ENCODE data around the gene SLC66A1. TPM values are rescaled to one million over a fixed set of nuclear protein-coding genes. Genes with fewer than 3 reads are reported as not detected.

Gene SLC66A1
- total RNA-seq, 2 donors from 2014 or later, result 7.4 to 8.2 TPM

- no peak for DNase-seq (ENCODE audit: low spot score)
- intact Hi-C loops (cut with DNase I), result no loop called here
Measured at GRCh38 chr1:19321071-19321470, 8.9 kb downstream of the SLC66A1 start.

GRCh38 chr1:19322481-19322880 is 10.4 kb downstream of the SLC66A1 start:
- intact Hi-C loops (cut with DNase I), result no loop called here
- DNase-seq (ENCODE audit: low spot score), result no peak

- DNase-seq (ENCODE audit: low spot score), result no peak
- intact Hi-C loops (cut with DNase I), result no loop called here
Measured at GRCh38 chr1:19323987-19324664, 12.0 kb downstream of the SLC66A1 start.

- intact Hi-C loops (cut with DNase I), result no loop called here
Measured at GRCh38 chr1:19324665-19324990, 12.5 kb downstream of the SLC66A1 start.

GRCh38 chr1:19325368-19325957 is 13.3 kb downstream of the SLC66A1 start:
- DNase-seq (ENCODE audit: low spot score), result no peak
- intact Hi-C loops (cut with DNase I), result no loop called here

More at GRCh38 chr1:19324665-19324990, 12.5 kb downstream of the SLC66A1 start:
- no peak for DNase-seq (ENCODE audit: low spot score)

DNA sequence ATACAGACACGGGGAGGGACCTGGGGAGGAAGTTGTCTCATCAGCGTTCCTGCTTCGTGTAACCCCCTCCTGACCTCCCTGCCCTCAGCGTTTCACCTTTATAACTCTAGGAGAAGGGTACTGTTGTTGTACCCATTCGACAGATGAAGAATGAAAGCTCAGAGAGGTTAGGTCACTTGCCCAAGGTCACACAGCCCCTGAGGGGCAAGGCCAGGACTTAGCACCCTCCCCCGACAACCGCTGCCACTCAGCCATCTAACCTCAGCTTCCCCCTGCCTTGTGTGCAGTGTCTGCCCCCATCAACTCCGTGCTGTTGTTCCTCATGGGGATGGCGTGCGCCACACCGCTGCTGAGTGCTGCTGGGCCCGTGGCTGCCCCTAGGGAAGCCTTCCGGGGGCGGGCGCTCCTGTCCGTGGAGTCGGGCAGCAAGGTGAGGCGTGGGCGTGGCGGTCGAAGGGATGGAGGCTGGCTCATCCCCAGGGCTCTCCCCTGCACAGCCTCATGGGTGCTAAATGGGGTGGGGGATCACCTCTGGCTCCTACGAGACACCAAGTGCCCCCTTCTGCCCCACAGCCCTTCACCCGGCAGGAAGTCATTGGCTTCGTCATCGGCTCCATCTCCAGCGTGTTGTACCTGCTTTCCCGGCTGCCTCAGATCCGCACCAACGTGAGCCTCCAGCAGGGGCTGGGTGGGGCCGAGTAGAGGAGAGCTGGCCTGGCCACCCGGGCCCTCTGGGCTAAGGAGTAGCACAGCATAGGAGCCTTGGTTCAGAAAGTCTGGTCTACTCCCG is 14.0 kb downstream of the SLC66A1 start:
- DNase-seq (ENCODE audit: low spot score), result no peak
- intact Hi-C loops (cut with DNase I), result no loop called here

DNA sequence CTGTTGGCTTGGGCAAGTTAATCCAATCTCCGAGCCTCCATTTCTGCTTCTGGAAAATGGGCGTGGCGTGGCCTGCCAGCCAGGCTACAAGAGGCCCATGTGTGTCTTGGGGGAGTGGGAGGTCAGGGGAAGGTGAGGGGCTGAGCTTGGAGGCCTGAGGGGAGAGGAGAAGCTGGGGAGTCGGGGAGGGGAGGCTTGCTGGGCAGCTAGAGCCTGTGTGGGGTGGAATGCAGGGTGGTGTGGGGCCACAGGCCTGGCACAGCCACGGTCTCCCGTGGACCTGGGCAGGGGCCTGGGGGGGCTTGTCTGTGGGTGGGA is 14.6 kb downstream of the SLC66A1 start:
- DNase-seq (ENCODE audit: low spot score), result no peak
- intact Hi-C loops (cut with DNase I), result no loop called here

- intact Hi-C loops (cut with DNase I), result no loop called here
- DNase-seq (ENCODE audit: low spot score), result no peak
Measured at GRCh38 chr1:19327301-19327700, 15.2 kb downstream of the SLC66A1 start.

- DNase-seq (ENCODE audit: low spot score), result no peak
- intact Hi-C loops (cut with DNase I), result no loop called here
Measured at GRCh38 chr1:19327736-19328135, 15.6 kb downstream of the SLC66A1 start.

GRCh38 chr1:19328486-19328885 is 16.4 kb downstream of the SLC66A1 start:
- DNase-seq (ENCODE audit: low spot score), result no peak
- intact Hi-C loops (cut with DNase I), result no loop called here

GRCh38 chr1:19329188-19329587 is 17.1 kb downstream of the SLC66A1 start:
- no peak for DNase-seq (ENCODE audit: low spot score)
- intact Hi-C loops (cut with DNase I), result no loop called here

DNA sequence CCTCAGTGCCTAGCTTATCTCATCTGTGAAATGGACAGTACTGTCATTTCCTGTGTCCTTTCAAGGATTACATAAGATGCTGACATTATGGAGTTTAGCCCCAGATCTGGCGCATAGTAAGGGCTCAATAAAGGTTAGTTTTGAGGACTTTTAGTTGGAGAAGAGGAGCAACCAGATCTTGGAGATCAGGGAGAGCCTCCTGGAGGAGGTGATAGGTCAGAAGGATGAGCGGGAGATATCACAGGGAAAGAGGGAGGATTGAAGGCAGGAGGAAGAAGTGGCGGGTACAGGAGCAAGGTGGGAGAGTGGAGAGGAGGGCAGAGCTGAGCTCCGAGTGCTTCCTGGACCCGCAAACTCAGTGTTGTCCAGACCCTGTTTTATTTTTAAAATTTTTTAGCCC is 17.5 kb downstream of the SLC66A1 start:
- intact Hi-C loops (cut with DNase I), result no loop called here
- DNase-seq (ENCODE audit: low spot score), result no peak

GRCh38 chr1:19330449-19331135 is 18.5 kb downstream of the SLC66A1 start:
- intact Hi-C loops (cut with DNase I), result no loop called here
- no peak for DNase-seq (ENCODE audit: low spot score)

- intact Hi-C loops (cut with DNase I), result no loop called here
- no peak for DNase-seq (ENCODE audit: low spot score)
Measured at GRCh38 chr1:19331262-19331878, 19.2 kb downstream of the SLC66A1 start.

- intact Hi-C loops (cut with DNase I), result no loop called here
Measured at GRCh38 chr1:19332832-19333231, 20.7 kb downstream of the SLC66A1 start.

DNA sequence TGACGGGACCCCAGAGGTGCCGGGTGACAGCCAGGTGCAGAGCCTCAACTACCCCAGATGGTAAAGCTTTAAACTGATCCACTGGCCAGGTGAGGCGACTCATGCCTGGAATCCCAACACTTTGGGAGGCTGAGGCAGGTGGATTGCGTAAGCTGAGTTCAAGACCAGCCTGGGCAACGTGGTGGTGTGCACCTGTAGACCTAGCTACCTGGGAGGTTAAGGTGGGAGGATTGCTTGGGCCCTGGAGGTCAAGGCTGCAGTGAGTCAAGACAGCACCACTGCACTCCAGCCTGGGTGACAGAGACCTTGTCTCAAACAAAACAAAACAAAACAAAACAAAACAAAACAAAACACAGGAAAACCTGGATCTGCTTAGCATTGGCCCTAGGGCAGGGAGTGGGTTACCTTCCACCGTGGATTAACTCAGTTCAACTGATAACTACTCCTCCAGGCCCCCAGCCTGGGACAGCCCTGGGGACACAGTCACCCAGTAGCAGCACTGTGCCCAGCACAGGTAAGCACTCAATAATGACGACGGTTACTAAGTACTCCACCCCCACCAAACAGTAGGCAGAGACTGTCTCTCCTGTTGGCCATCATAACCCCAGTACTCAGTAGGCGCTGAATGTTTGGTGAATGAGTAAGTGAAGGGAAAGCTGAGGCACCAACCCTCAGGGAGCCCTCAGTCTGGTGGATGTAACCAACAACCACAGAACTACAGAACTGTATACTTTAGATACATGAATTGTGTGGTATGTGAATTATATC is 21.6 kb downstream of the SLC66A1 start:
- DNase-seq (ENCODE audit: low spot score), result no peak
- intact Hi-C loops (cut with DNase I), result no loop called here

More at GRCh38 chr1:19332832-19333231, 20.7 kb downstream of the SLC66A1 start:
- DNase-seq (ENCODE audit: low spot score), result no peak

- intact Hi-C loops (cut with DNase I), result no loop called here
- no peak for DNase-seq (ENCODE audit: low spot score)
Measured at GRCh38 chr1:19336543-19336942, 24.4 kb downstream of the SLC66A1 start.

DNA sequence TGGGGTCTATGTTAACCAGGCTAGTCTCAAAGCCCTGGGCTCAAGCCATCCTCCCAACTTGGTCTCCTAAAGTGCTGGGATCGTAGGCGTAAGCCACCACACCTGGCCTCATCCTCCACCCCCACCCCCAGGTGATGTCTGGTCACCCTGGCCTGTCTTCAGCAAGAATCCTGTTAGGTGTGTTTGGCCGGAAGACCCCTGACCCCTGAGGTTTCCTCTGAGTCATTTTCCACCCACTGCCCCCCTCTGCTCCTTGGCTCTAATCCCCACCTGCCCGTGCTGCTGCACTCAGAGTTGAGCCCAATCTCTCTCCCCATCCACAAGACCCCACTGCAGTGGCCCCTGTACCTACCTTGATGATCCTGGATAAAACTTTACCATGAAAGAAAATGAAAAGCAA is 25.2 kb downstream of the SLC66A1 start:
- intact Hi-C loops (cut with DNase I), result no loop called here
- DNase-seq (ENCODE audit: low spot score), result no peak

GRCh38 chr1:19338323-19338762 is 26.2 kb downstream of the SLC66A1 start:
- no peak for DNase-seq (ENCODE audit: low spot score)
- intact Hi-C loops (cut with DNase I), result no loop called here

Measured in posterior vena cava (tissue), 2 donors.